Stimulated activated CD4-positive, alpha-beta T cell treated with anti-CD3 and anti-CD28 coated beads, Interleukin-2, amount 100 ng/mL, for 48 hours (primary cell): Measurements from ENCODE around the gene IRF9.
A peak's percentile ranks its signal among the peaks of the same experiment; 100 is the strongest.

ENCODE experiments used
- DNase-seq, 2 donors: peaks; one replicate each; pipeline ENCODE4 v3.0.0-alpha.2; 2020

The IRF9 gene

GRCh38 chr14:24132061-24132685 lies 28.9 kb upstream of the IRF9 start:
- no peak for DNase-seq

- no peak for DNase-seq
These were observed 28.1 kb upstream of the IRF9 start for GRCh38 chr14:24132976-24133375.

- no peak for DNase-seq
These were observed 27.3 kb upstream of the IRF9 start for GRCh38 chr14:24133735-24134134.

GRCh38 chr14:24135584-24135833 lies 25.6 kb upstream of the IRF9 start:
- DNase-seq = no peak

- peak; percentile 93 to 94 for DNase-seq
These were observed 25.0 kb upstream of the IRF9 start, which contains the start of gene PSME1 for GRCh38 chr14:24135834-24136683. TSS of gene PSME1 (plus strand) at chr14:24136194. CDS start at chr14:24136263, 69 bp downstream.

GRCh38 chr14:24136684-24137528 lies 24.2 kb upstream of the IRF9 start:
- DNase-seq = no peak

GRCh38 chr14:24137529-24138395 lies 23.3 kb upstream of the IRF9 start:
- DNase-seq = no peak

GRCh38 chr14:24138396-24139271 lies 22.4 kb upstream of the IRF9 start:
- no peak for DNase-seq

GRCh38 chr14:24139272-24139934 lies 21.7 kb upstream of the IRF9 start:
- no peak for DNase-seq

- DNase-seq = peak; percentile 99
These were observed 19.8 kb upstream of the IRF9 start, which contains the start of gene EMC9 for GRCh38 chr14:24141097-24141880. TSS of gene EMC9 (minus strand) at chr14:24141591. CDS start at chr14:24141304, 287 bp downstream.

- no peak for DNase-seq
These were observed 17.6 kb upstream of the IRF9 start for GRCh38 chr14:24143511-24143910.

- DNase-seq = no peak
These were observed 16.6 kb upstream of the IRF9 start for GRCh38 chr14:24144451-24144850.

GRCh38 chr14:24145219-24145618 lies 15.8 kb upstream of the IRF9 start:
- no peak for DNase-seq

- no peak for DNase-seq
These were observed 15.2 kb upstream of the IRF9 start for GRCh38 chr14:24145690-24146452.

- peak; percentile 84 to 86 for DNase-seq
These were observed 14.6 kb upstream of the IRF9 start, which contains the start of gene PSME2 for GRCh38 chr14:24146453-24146977. TSS of gene PSME2 (minus strand) at chr14:24146610. CDS start at chr14:24146581, 29 bp downstream.

- DNase-seq = peak; percentile 94 to 96
These were observed 13.9 kb upstream of the IRF9 start, which contains the start of gene RNF31 for GRCh38 chr14:24146978-24147760. TSS of gene RNF31 (plus strand) at chr14:24147498. CDS start at chr14:24147699, 201 bp downstream.

- no peak for DNase-seq
These were observed 13.2 kb upstream of the IRF9 start for GRCh38 chr14:24147761-24148428.
